ENCODE results near the gene ADAMTS7. TPM values are rescaled to one million over a fixed set of nuclear protein-coding genes. Genes with fewer than 3 reads are reported as not detected.
"Not testable (repeated sequence)": the region's sequence is repeated elsewhere in the genome, so short reads cannot be mapped to it uniquely, and the experiment has no call there.

ADAMTS7 gene
- total RNA-seq, 5 donors from 2014 or later (not counting 1 experiment from before 2014, with no cell fraction given): 0.79 to 2.3 (median 1.0) TPM; not detected in 2

- no peaks in the 10 kb centered on the region for H3K4me1 ChIP-seq (ENCODE audit: control insufficient read depth in 1 of 2, extremely low read depth in 1 of 2, insufficient read depth in 2 of 2, low read length in 2 of 2)
Observed at GRCh38 chr15:78726870-78727551, 84.3 kb downstream of the ADAMTS7 start.

GRCh38 chr15:78719819-78720450 is 91.3 kb downstream of the ADAMTS7 start:
- POLR2A ChIA-PET; H3K27me3 ChIP-seq (replicated peaks in 1 of 2; ENCODE audit: control insufficient read depth in 2 of 2, extremely low read depth in 1 of 2, insufficient read depth in 2 of 2, low read length in 1 of 2); H3K9me3 ChIP-seq; H3K4me1 ChIP-seq (ENCODE audit: control insufficient read depth in 1 of 2, extremely low read depth in 1 of 2, insufficient read depth in 2 of 2, low read length in 2 of 2); H3K4me3 Mint-ChIP-seq; H3K27ac ChIP-seq (ENCODE audit: low read length); CTCF ChIA-PET; DNase-seq; H3K36me3 Mint-ChIP-seq; H3K27ac Mint-ChIP-seq; H3K36me3 ChIP-seq (ENCODE audit: control insufficient read depth in 2 of 2, extremely low read depth in 1 of 2, insufficient read depth in 1 of 2, low read length in 1 of 2); H3K4me3 ChIP-seq (ENCODE audit: control insufficient read depth in 1 of 2, extremely low read depth in 1 of 2, low read length in 1 of 2); H3K4me1 Mint-ChIP-seq; ATAC-seq (replicated peaks in 1 of 4); H3K9me3 Mint-ChIP-seq: not testable (repeated sequence)
- WGBS (ENCODE audit: insufficient coverage): 71% methylated on average over 13 of the region's 21 CpGs
- H3K27me3 Mint-ChIP-seq: peaks cover 17 to 29% of the 10 kb centered on the region in 2 donors

More at GRCh38 chr15:78726870-78727551, 84.3 kb downstream of the ADAMTS7 start:
- no peak overlapping the region for H3K4me3 ChIP-seq (ENCODE audit: control insufficient read depth in 1 of 2, extremely low read depth in 1 of 2, low read length in 1 of 2)
- DNase-seq (no peak), ATAC-seq (replicated peaks in 1 of 4) (no peak)
- Mint-ChIP-seq H3K27me3 (peaks cover 0 to 10% of the 10 kb centered on the region in 2 donors), H3K4me1 (no peaks in the 10 kb centered on the region), H3K4me3 (no peak overlapping the region), H3K27ac (no peak overlapping the region), H3K9me3 (no peaks in the 10 kb centered on the region), H3K36me3 (no peaks in the 10 kb centered on the region)
- peaks cover 0 to 3% of the 10 kb centered on the region in 2 experiments for H3K27me3 ChIP-seq (replicated peaks in 1 of 2; ENCODE audit: control insufficient read depth in 2 of 2, extremely low read depth in 1 of 2, insufficient read depth in 2 of 2, low read length in 1 of 2)
- H3K9me3 ChIP-seq: no peaks in the 10 kb centered on the region
- POLR2A ChIA-PET: no interaction called here
- CTCF ChIA-PET: no interaction called here
- no peak overlapping the region for H3K27ac ChIP-seq (ENCODE audit: low read length)
- 88% methylated on average over 9 of the region's 14 CpGs for WGBS (ENCODE audit: insufficient coverage)
- H3K36me3 ChIP-seq (ENCODE audit: control insufficient read depth in 2 of 2, extremely low read depth in 1 of 2, insufficient read depth in 1 of 2, low read length in 1 of 2): no peaks in the 10 kb centered on the region

- no peak for ATAC-seq (replicated peaks in 1 of 4)
- H3K4me1 ChIP-seq (ENCODE audit: control insufficient read depth in 1 of 2, extremely low read depth in 1 of 2, insufficient read depth in 2 of 2, low read length in 2 of 2): no peaks in the 10 kb centered on the region
Observed at GRCh38 chr15:78718837-78719236, 92.4 kb downstream of the ADAMTS7 start.

GRCh38 chr15:78717956-78718656 is 93.2 kb downstream of the ADAMTS7 start:
- POLR2A ChIA-PET: no interaction called here
- peaks cover 25 to 32% of the 10 kb centered on the region in 2 donors for H3K27me3 Mint-ChIP-seq
- Histone ChIP-seq H3K9me3 (no peaks in the 10 kb centered on the region), H3K27ac (ENCODE audit: low read length) (no peak overlapping the region), H3K27me3 (replicated peaks in 1 of 2; ENCODE audit: control insufficient read depth in 2 of 2, extremely low read depth in 1 of 2, insufficient read depth in 2 of 2, low read length in 1 of 2) (no peaks in the 10 kb centered on the region), H3K4me3 (ENCODE audit: control insufficient read depth in 1 of 2, extremely low read depth in 1 of 2, low read length in 1 of 2) (no peak overlapping the region), H3K36me3 (ENCODE audit: control insufficient read depth in 2 of 2, extremely low read depth in 1 of 2, insufficient read depth in 1 of 2, low read length in 1 of 2) (no peaks in the 10 kb centered on the region), H3K4me1 (ENCODE audit: control insufficient read depth in 1 of 2, extremely low read depth in 1 of 2, insufficient read depth in 2 of 2, low read length in 2 of 2) (no peaks in the 10 kb centered on the region)
- no peak for DNase-seq
- ATAC-seq (replicated peaks in 1 of 4): no peak
- H3K4me3 Mint-ChIP-seq: no peak overlapping the region
- CTCF ChIA-PET: no interaction called here
- no peaks in the 10 kb centered on the region for H3K4me1 Mint-ChIP-seq
- H3K27ac Mint-ChIP-seq: peak overlapping the region in 1 of 2 donors; percentile 3
- no CpG with 5 or more reads among the region's 2 CpGs for WGBS (ENCODE audit: insufficient coverage)
- peaks cover 0 to 4% (median 0%) of the 10 kb centered on the region in 3 donors for H3K9me3 Mint-ChIP-seq
- H3K36me3 Mint-ChIP-seq: no peaks in the 10 kb centered on the region

More at GRCh38 chr15:78718837-78719236, 92.4 kb downstream of the ADAMTS7 start:
- H3K27me3 Mint-ChIP-seq: peaks cover 22 to 31% of the 10 kb centered on the region in 2 donors
- no peaks in the 10 kb centered on the region for H3K27me3 ChIP-seq (replicated peaks in 1 of 2; ENCODE audit: control insufficient read depth in 2 of 2, extremely low read depth in 1 of 2, insufficient read depth in 2 of 2, low read length in 1 of 2)
- H3K4me3 ChIP-seq (ENCODE audit: control insufficient read depth in 1 of 2, extremely low read depth in 1 of 2, low read length in 1 of 2): no peak overlapping the region
- CTCF ChIA-PET: no interaction called here
- POLR2A ChIA-PET: no interaction called here
- no peaks in the 10 kb centered on the region for H3K36me3 Mint-ChIP-seq
- H3K36me3 ChIP-seq (ENCODE audit: control insufficient read depth in 2 of 2, extremely low read depth in 1 of 2, insufficient read depth in 1 of 2, low read length in 1 of 2): no peaks in the 10 kb centered on the region
- no peaks in the 10 kb centered on the region for H3K4me1 Mint-ChIP-seq
- H3K27ac Mint-ChIP-seq: no peak overlapping the region
- H3K27ac ChIP-seq (ENCODE audit: low read length): no peak overlapping the region
- no peaks in the 10 kb centered on the region for H3K9me3 ChIP-seq
- H3K9me3 Mint-ChIP-seq: peaks cover 0 to 4% (median 0%) of the 10 kb centered on the region in 3 donors
- WGBS (ENCODE audit: insufficient coverage): no CpG with 5 or more reads among the region's 2 CpGs
- DNase-seq: no peak
- H3K4me3 Mint-ChIP-seq: no peak overlapping the region

GRCh38 chr15:78716651-78717050 is 94.6 kb downstream of the ADAMTS7 start:
- WGBS (ENCODE audit: insufficient coverage): 100% methylated on average over 2 of the region's 2 CpGs
- Histone ChIP-seq H3K9me3 (no peaks in the 10 kb centered on the region), H3K4me3 (ENCODE audit: control insufficient read depth in 1 of 2, extremely low read depth in 1 of 2, low read length in 1 of 2) (no peak overlapping the region), H3K27me3 (replicated peaks in 1 of 2; ENCODE audit: control insufficient read depth in 2 of 2, extremely low read depth in 1 of 2, insufficient read depth in 2 of 2, low read length in 1 of 2) (no peaks in the 10 kb centered on the region), H3K4me1 (ENCODE audit: control insufficient read depth in 1 of 2, extremely low read depth in 1 of 2, insufficient read depth in 2 of 2, low read length in 2 of 2) (no peaks in the 10 kb centered on the region), H3K36me3 (ENCODE audit: control insufficient read depth in 2 of 2, extremely low read depth in 1 of 2, insufficient read depth in 1 of 2, low read length in 1 of 2) (no peaks in the 10 kb centered on the region), H3K27ac (ENCODE audit: low read length) (no peak overlapping the region)
- Mint-ChIP-seq H3K4me3 (no peak overlapping the region), H3K4me1 (no peaks in the 10 kb centered on the region), H3K9me3 (peaks cover 0 to 4% (median 0%) of the 10 kb centered on the region in 3 donors), H3K27me3 (peaks cover 25 to 33% of the 10 kb centered on the region in 2 donors), H3K36me3 (no peaks in the 10 kb centered on the region), H3K27ac (no peak overlapping the region)
- POLR2A ChIA-PET: no interaction called here
- DNase-seq (no peak), ATAC-seq (replicated peaks in 1 of 4) (no peak)
- CTCF ChIA-PET: no interaction called here

- H3K9me3 Mint-ChIP-seq: peaks cover 0 to 4% (median 0%) of the 10 kb centered on the region in 3 donors
- ATAC-seq (replicated peaks in 1 of 4) (no peak), DNase-seq (no peak)
- no CpG with 5 or more reads among the region's 2 CpGs for WGBS (ENCODE audit: insufficient coverage)
- Histone ChIP-seq H3K4me3 (ENCODE audit: control insufficient read depth in 1 of 2, extremely low read depth in 1 of 2, low read length in 1 of 2) (no peak overlapping the region), H3K36me3 (ENCODE audit: control insufficient read depth in 2 of 2, extremely low read depth in 1 of 2, insufficient read depth in 1 of 2, low read length in 1 of 2) (no peaks in the 10 kb centered on the region), H3K27me3 (replicated peaks in 1 of 2; ENCODE audit: control insufficient read depth in 2 of 2, extremely low read depth in 1 of 2, insufficient read depth in 2 of 2, low read length in 1 of 2) (no peaks in the 10 kb centered on the region), H3K9me3 (no peaks in the 10 kb centered on the region), H3K4me1 (ENCODE audit: control insufficient read depth in 1 of 2, extremely low read depth in 1 of 2, insufficient read depth in 2 of 2, low read length in 2 of 2) (no peaks in the 10 kb centered on the region), H3K27ac (ENCODE audit: low read length) (no peak overlapping the region)
- peaks cover 25 to 33% of the 10 kb centered on the region in 2 donors for H3K27me3 Mint-ChIP-seq
- H3K4me3 Mint-ChIP-seq: no peak overlapping the region
- CTCF ChIA-PET: no interaction called here
- POLR2A ChIA-PET: no interaction called here
- no peaks in the 10 kb centered on the region for H3K4me1 Mint-ChIP-seq
- H3K27ac Mint-ChIP-seq: no peak overlapping the region
- H3K36me3 Mint-ChIP-seq: no peaks in the 10 kb centered on the region
Observed at GRCh38 chr15:78715930-78716329, 95.3 kb downstream of the ADAMTS7 start.
